Measurements from ENCODE around the gene LPP. TPM values are rescaled to one million over a fixed set of nuclear protein-coding genes. Genes with fewer than 3 reads are reported as not detected.

Gene LPP
- total and polyA plus RNA-seq, 10 of the 15 experiments (the other 5 are each of a cell fraction or from before 2014, with no cell fraction given): under 0.01 to 0.62 (median 0.03) TPM

DNA sequence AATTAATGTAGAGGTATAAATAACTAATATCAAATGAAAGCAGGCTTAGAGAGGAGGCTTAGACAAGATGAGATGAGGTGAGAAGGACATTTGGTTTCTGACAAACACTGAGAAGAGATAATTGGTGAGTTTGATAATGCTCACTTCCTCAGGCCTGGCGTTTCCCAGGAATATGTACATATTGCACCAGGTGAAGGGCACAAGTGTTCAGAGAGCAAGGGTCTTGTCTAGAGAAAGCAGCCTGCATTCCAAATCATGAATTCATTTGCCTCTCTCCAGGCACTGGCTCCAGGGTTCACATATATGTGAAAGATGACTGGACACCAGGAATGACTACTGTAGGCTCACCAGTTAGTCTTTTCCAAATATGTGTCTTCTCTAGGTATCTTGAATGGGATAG is 48.0 kb upstream of the LPP start:
- FAIRE-seq: no peak
- no peak overlapping the region for H3K4me3 ChIP-seq
- H2AFZ ChIP-seq (ENCODE audit: control insufficient read depth, low read depth, low read length): no peak overlapping the region
- CTCF ChIA-PET: no interaction called here
- H3K4me2 ChIP-seq (ENCODE audit: control insufficient read depth, insufficient read depth): no peak overlapping the region
- DNase-seq (ENCODE audit: low read depth, low spot score): no peak
- no peaks in the 10 kb centered on the region for H3K4me1 ChIP-seq (ENCODE audit: control insufficient read depth, insufficient read depth, low read length)
- intact Hi-C loops (cut with micrococcal nuclease; ENCODE audit: unreplicated experiment) (no loop called here), in situ Hi-C loops (cut with MboI) (no loop called here)
- 6% methylated on average over 1 of the region's 1 CpG for WGBS (ENCODE audit: insufficient coverage, insufficient replicate concordance, low lambda C conversion rate, missing lambda C conversion rate)
- ATAC-seq: no peak
- RAD21 ChIA-PET (ENCODE audit: unreplicated experiment): no interaction called here
- no TSS peak for BruUV-seq (replicated peaks)
- H3K9ac ChIP-seq (ENCODE audit: control insufficient read depth, insufficient read depth, low read length): no peak overlapping the region
- SMC1A ChIA-PET (ENCODE audit: uncharacterized antibody, unreplicated experiment): no interaction called here
- no peaks in the 10 kb centered on the region for H3K9me3 ChIP-seq (replicated peaks; ENCODE audit: control insufficient read depth, insufficient read depth, low read length)
- POLR2A ChIA-PET: interaction anchor here (0.6 kb wide), 1 partner anchor 89 kb away, joined by 4 read pairs; no protein-coding TSS in a partner anchor
- no peaks in the 10 kb centered on the region for H3K36me3 ChIP-seq (ENCODE audit: control insufficient read depth in 2 of 2, insufficient read depth in 2 of 2, low read length in 1 of 2)
- no peaks in the 10 kb centered on the region for H3K27me3 ChIP-seq (replicated peaks in 1 of 2; ENCODE audit: control insufficient read depth in 2 of 2, insufficient read depth in 2 of 2, low read length in 1 of 2)
- no peak overlapping the region for H3K27ac ChIP-seq (ENCODE audit: control insufficient read depth, insufficient read depth)
- TF ChIP-seq DPF2 (IDR thresholded peaks at IDR 0.05) (no peak), ZNF217 (IDR thresholded peaks at IDR 0.05) (no peak), PAX8 (IDR thresholded peaks at IDR 0.05) (no peak), SMAD1 (IDR thresholded peaks at IDR 0.05; ENCODE audit: low read depth, partially characterized antibody) (no peak)
- TF ChIP-seq, protein P1, sequence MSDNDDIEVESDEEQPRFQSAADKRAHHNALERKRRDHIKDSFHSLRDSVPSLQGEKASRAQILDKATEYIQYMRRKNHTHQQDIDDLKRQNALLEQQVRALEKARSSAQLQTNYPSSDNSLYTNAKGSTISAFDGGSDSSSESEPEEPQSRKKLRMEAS (IDR thresholded peaks at IDR 0.05; ENCODE audit: low read depth, low read length): no peak
- H4K20me1 ChIP-seq (ENCODE audit: control insufficient read depth, insufficient read depth): no peaks in the 10 kb centered on the region
- H3K79me2 ChIP-seq (ENCODE audit: control insufficient read depth, insufficient read depth, low read length): no peaks in the 10 kb centered on the region

- Histone ChIP-seq H3K4me2 (ENCODE audit: control insufficient read depth, insufficient read depth) (no peak overlapping the region), H3K4me3 (no peak overlapping the region), H3K9ac (ENCODE audit: control insufficient read depth, insufficient read depth, low read length) (no peak overlapping the region), H3K4me1 (ENCODE audit: control insufficient read depth, insufficient read depth, low read length) (no peaks in the 10 kb centered on the region), H3K79me2 (ENCODE audit: control insufficient read depth, insufficient read depth, low read length) (no peaks in the 10 kb centered on the region), H3K27me3 (replicated peaks in 1 of 2; ENCODE audit: control insufficient read depth in 2 of 2, insufficient read depth in 2 of 2, low read length in 1 of 2) (no peaks in the 10 kb centered on the region), H3K9me3 (replicated peaks; ENCODE audit: control insufficient read depth, insufficient read depth, low read length) (no peaks in the 10 kb centered on the region), H3K36me3 (ENCODE audit: control insufficient read depth in 2 of 2, insufficient read depth in 2 of 2, low read length in 1 of 2) (no peaks in the 10 kb centered on the region), H4K20me1 (ENCODE audit: control insufficient read depth, insufficient read depth) (no peaks in the 10 kb centered on the region), H3K27ac (ENCODE audit: control insufficient read depth, insufficient read depth) (no peak overlapping the region), H2AFZ (ENCODE audit: control insufficient read depth, low read depth, low read length) (no peak overlapping the region)
- in situ Hi-C loops (cut with MboI): no loop called here
- ChIA-PET POLR2A (interaction anchor here (0.6 kb wide), 1 partner anchor 89 kb away, joined by 4 read pairs; no protein-coding TSS in a partner anchor), SMC1A (ENCODE audit: uncharacterized antibody, unreplicated experiment) (no interaction called here), CTCF (no interaction called here), RAD21 (ENCODE audit: unreplicated experiment) (no interaction called here)
- ATAC-seq (no peak), FAIRE-seq (no peak), DNase-seq (ENCODE audit: low read depth, low spot score) (no peak)
- BruUV-seq (replicated peaks): no TSS peak
- intact Hi-C loops (cut with micrococcal nuclease; ENCODE audit: unreplicated experiment): no loop called here
- WGBS (ENCODE audit: insufficient coverage, insufficient replicate concordance, low lambda C conversion rate, missing lambda C conversion rate): 42% methylated on average over 5 of the region's 5 CpGs
- no peak for TF ChIP-seq ZNF622 (IDR thresholded peaks at IDR 0.05)
- TF ChIP-seq CHD1 (IDR thresholded peaks at IDR 0.05; ENCODE audit: low read depth, low read length): no peak
- TF ChIP-seq PBX3 (IDR thresholded peaks at IDR 0.05; ENCODE audit: insufficient replicate concordance, low read depth, low read length): no peak
- TF ChIP-seq ETV6 (conservative IDR thresholded peaks at IDR 0.05 in 1 of 2, IDR thresholded peaks at IDR 0.05 in 1 of 2; ENCODE audit: borderline replicate concordance in 1 of 2, low read depth in 1 of 2): no peak
- TF ChIP-seq GATAD2B (conservative IDR thresholded peaks at IDR 0.05; ENCODE audit: low read depth): no peak
- TF ChIP-seq BCL11A (IDR thresholded peaks at IDR 0.05; ENCODE audit: low read depth, low read length): no peak
- TF ChIP-seq IKZF1 (conservative IDR thresholded peaks at IDR 0.05): no peak
- TF ChIP-seq PAX8 (IDR thresholded peaks at IDR 0.05): no peak
- no peak for TF ChIP-seq CBX5 (IDR thresholded peaks at IDR 0.05; ENCODE audit: low read depth)
- no peak for TF ChIP-seq CREM (IDR thresholded peaks at IDR 0.05; ENCODE audit: low read depth)
- no peak for TF ChIP-seq MYB (IDR thresholded peaks at IDR 0.05; ENCODE audit: borderline replicate concordance, low read depth, low read length)
- TF ChIP-seq, protein P2, sequence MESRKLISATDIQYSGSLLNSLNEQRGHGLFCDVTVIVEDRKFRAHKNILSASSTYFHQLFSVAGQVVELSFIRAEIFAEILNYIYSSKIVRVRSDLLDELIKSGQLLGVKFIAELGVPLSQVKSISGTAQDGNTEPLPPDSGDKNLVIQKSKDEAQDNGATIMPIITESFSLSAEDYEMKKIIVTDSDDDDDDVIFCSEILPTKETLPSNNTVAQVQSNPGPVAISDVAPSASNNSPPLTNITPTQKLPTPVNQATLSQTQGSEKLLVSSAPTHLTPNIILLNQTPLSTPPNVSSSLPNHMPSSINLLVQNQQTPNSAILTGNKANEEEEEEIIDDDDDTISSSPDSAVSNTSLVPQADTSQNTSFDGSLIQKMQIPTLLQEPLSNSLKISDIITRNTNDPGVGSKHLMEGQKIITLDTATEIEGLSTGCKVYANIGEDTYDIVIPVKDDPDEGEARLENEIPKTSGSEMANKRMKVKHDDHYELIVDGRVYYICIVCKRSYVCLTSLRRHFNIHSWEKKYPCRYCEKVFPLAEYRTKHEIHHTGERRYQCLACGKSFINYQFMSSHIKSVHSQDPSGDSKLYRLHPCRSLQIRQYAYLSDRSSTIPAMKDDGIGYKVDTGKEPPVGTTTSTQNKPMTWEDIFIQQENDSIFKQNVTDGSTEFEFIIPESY (IDR thresholded peaks at IDR 0.05): no peak
- no peak for TF ChIP-seq SUZ12 (IDR thresholded peaks at IDR 0.05; ENCODE audit: unreplicated experiment)
- TF ChIP-seq EED (IDR thresholded peaks at IDR 0.05; ENCODE audit: low read depth): no peak
These were observed 47.5 kb upstream of the LPP start for GRCh38 chr3:188106454-188106853.

Data from GM12878 (cell line).